RPMI7951 (cell line): Measurements from ENCODE around the gene RNASET2. TPM values are rescaled to one million over a fixed set of nuclear protein-coding genes. Genes with fewer than 3 reads are reported as not detected.
"Not testable (repeated sequence)": the region's sequence is repeated elsewhere in the genome, so short reads cannot be mapped to it uniquely, and the experiment has no call there.

Source experiments
- DNase-seq: peaks from one replicate; pipeline ENCODE4 v3.0.0-alpha.2; 2012; ENCODE audit warnings: low read depth
- total RNA-seq: library from RNA; depleted of rRNA; stranded (reverse); fragments of >200 nt; shearing (Covaris generic); gene quantifications from 2 replicates; pipeline ENCODE4 v1.2.3, GENCODE V29; 2014

Gene RNASET2
- total RNA-seq, 1 experiment from 2014 or later, result 19.2 TPM

GRCh38 chr6:166927935-166928643 is 28.3 kb downstream of the RNASET2 start:
- no peak for DNase-seq

DNA sequence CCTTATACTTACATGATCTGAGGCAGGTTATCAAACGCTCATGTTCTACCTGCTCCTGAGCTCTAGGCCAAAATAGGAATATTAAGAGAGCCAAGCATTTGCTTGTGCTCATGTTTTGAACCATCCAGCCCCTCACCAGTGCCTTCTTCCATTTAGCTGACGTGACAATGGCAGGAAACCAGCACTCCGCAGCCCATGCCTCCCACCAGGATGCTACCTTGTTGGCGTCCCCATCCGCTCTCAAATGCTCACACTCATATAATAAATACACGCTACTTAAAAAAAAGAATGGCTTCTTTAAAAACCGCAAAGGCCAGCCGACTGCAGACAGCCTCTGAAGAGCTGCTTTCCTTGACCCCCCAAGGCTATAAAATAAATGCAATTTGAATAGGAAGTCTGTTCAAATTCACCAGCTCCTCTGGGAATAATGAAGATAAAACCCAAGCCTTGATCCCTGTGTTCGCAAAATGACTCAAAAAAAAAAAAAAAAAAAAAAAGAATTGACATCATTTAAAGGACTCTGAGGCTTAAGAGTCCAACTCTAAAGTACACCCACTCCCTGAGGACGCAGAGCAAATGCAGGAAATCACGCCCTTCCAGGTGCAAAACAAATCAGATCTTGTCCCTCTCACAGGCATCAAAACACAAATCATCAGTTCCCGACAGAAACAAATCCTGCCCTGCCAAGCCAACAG is 29.0 kb downstream of the RNASET2 start:
- DNase-seq, result peak; percentile 7

DNA sequence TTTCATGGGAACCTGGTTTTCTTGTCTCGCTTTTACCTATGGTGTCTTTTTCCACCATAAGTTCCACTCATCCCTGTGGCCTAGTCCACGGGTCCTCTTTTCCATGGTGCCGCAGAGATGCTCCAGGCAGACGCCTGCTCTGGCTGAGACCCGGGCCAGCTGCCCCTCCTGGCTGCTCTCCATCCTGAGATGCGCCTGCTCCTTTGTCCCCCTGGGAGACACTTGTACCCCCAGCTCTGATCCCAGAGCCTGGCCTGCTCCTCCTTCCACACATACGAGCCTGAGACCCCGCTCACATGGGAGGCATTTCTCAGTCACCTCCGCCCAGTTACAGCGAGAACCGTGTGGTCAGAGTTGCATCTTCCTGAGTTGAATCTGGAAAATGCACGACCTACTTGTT is 29.6 kb downstream of the RNASET2 start:
- DNase-seq, result no peak

GRCh38 chr6:166925141-166925996 is 31.0 kb downstream of the RNASET2 start:
- DNase-seq, result no peak

GRCh38 chr6:166924531-166924930 is 31.8 kb downstream of the RNASET2 start:
- DNase-seq, result no peak

GRCh38 chr6:166922937-166923336 is 33.4 kb downstream of the RNASET2 start:
- no peak for DNase-seq

DNA sequence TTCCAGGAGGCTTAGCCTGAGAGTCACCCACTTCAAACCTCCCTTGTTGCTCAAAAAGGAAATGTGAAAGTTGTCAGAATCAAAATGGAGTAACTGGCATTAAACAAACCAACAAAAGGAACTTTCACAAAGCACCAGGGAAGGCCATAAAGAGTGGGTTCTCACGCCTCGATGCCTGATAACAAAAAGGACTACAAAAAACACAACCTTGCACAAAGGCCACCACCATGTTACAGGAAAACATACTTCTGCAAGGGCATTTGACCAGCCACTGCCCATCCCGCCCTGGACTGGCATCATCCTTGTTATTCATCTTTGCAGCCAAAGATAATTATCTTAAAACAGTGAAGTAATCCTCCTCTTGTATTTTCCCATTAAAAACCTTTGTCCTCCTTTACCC is 34.8 kb downstream of the RNASET2 start:
- no peak for DNase-seq

DNA sequence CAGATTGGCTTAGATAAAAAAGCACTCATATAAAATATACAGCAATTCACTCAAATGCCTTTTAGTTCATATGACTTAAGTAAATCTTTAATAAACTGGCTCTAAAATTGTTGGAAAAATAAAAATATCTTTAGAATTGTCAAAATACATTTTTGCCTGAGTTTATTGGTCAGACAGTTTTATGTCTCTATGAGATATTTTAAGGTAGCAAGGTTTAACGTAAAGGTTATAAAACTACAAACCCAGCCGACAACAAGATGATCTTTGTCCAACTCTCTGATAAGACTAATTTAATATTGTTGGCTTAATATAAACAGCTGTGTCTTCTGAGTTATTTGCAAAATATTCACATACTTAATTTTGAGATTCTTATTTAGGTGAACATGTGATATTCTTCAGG is 39.5 kb downstream of the RNASET2 start:
- no peak for DNase-seq

DNA sequence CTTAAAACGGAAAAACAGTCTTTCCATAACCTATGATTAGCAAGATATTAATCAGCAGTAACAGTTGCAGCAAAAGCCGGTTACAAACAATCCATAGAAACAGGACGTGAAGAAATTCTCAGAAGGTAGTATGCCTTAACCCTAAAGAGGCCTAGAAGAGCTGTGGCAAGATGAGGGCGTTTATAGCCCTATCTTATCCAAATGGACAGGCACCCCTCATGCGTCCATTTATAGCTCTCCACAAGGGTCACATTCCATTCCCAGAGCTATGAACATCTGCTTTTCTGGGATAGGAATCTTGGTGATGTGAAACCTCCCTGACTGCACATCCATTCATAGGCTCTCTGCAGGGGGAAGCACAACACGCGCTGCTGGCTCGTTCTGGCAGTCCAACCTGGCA is 40.9 kb downstream of the RNASET2 start:
- DNase-seq, result not testable (repeated sequence)

GRCh38 chr6:166914952-166915351 is 41.4 kb downstream of the RNASET2 start:
- DNase-seq, result not testable (repeated sequence)

- DNase-seq, result no peak
Measured at GRCh38 chr6:166911248-166911677, 45.1 kb downstream of the RNASET2 start.

DNA sequence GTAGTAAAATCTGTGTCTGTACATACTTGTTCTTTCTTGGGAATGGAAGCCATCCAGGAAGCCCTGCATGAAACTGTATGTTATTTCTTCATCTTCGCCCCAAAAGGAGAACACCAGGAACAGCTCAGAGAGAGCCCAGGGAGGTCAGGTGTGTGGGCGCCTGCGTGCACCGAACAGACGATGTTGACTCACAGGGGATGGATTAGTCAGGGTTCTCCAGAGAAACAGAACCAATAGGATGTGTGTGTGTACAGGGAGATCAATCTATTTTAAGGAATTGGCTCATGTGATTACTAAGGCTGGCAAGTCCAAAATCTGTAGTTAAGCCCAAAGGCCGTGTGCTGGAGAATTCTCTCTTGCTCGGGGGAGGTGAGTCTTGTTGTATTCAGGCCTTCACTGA is 45.7 kb downstream of the RNASET2 start:
- DNase-seq, result peak; percentile 6

- no peak for DNase-seq
Measured at GRCh38 chr6:166908811-166909210, 47.5 kb downstream of the RNASET2 start.

- DNase-seq, result no peak
Measured at GRCh38 chr6:166907871-166908806, 48.2 kb downstream of the RNASET2 start.

- no peak for DNase-seq
Measured at GRCh38 chr6:166907373-166907841, 48.9 kb downstream of the RNASET2 start.

- DNase-seq, result no peak
Measured at GRCh38 chr6:166906376-166907044, 49.8 kb downstream of the RNASET2 start.

GRCh38 chr6:166905505-166906134 is 50.7 kb downstream of the RNASET2 start:
- no peak for DNase-seq

DNA sequence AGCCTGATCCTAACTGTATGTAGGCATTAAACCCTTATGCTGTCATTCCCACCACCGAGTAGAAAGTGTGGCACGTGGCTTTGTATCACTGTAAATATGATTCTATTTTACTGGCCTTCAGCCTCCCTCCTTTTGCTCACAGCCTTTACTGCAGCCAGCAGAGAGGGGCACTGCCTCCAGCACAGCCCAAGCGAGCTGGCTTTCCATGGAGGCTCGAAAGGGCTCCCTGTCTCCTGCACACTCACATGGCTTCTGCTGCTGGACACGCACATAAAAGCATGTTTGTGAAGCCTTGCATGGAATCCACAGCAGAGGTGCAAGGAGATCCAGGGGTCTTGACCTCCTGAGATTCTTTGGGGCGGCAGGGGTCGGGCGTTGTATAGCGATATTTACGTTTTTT is 51.3 kb downstream of the RNASET2 start:
- no peak for DNase-seq

DNA sequence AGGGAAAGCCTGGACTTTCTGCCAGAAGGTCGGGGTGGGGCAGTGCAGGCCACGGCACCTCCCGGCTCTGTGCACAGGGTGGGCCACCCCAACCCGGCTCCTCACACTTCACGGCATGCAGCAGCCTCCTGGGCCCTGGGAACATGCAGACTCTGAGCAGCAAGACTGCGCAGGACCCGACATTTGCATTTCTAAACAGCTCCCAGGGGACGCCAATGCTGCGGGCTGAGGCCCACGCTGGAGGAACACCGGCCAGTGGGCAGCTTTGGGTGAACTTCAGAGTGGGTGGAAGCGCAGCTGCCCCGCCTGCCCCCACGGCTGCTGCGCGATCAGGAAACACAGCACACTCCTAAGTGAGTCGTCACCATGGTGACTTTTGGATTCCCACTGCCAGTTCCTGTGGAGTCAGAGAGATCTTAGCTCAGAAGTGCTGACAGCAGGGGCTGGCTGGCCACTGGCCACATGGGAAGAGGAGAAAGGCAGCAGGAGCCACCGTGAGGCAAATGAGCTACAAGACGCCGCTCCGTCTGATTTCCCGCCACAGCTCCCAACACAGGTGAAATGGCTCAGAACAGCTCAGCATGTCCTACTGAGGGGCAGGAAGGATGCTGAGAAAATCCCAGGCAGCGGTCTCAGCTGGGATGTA is 52.1 kb downstream of the RNASET2 start:
- no peak for DNase-seq

DNA sequence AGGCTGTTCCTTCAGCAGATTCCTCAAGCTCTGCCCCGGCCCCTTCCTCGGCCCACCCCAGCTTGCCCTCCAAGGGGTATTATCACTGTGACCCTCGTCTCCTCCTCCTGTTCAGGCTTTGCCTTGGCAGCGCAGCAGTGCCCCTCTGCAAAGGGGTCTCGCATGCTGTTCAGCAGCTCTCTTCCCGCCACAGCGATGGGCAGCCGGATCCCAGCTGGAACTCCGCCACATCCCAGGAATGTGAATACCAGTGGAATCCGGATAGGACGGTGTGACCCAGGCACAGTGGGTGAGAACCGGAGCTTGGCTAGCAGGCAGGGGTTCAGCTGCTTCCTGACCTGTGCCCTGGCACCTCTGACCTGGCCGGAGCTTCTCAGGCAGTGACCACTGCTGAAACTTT is 52.9 kb downstream of the RNASET2 start:
- DNase-seq, result no peak
